NCI-H1930 (cell line): Measurements from ENCODE around the gene ACTG2.
"Not testable (repeated sequence)": the region's sequence is repeated elsewhere in the genome, so short reads cannot be mapped to it uniquely, and the experiment has no call there.

Source experiments
- DNase-seq, 2 experiments: peaks; one replicate each; lab custom pipeline; 2025; lab: John Stamatoyannopoulos, UW

ACTG2 gene

GRCh38 chr2:73893764-73894474 lies 1.1 kb downstream of the ACTG2 start:
- DNase-seq = no peak

- DNase-seq = no peak
Observed at GRCh38 chr2:73894475-73894850, 1.7 kb downstream of the ACTG2 start.

DNA sequence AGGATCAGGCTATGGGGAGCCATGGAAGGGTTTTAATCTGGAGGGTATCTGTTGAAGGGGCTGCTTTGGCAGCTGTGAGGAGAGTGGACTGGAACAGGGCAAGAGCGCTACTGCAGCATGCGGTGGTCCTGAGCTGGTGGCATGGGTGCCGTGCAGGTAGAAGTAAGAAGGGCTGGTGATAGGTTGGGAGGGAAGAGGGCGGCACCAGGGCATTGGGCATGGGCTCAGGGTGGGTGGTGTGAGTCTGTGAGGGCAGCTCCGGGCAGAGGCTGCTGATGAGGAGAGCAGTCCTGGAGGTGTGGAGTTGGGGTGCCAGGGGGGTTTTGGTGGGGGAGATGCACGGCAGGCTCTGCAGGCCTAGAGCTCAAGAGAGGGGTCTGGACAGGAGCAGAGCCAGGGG lies 2.1 kb downstream of the ACTG2 start:
- DNase-seq = no peak

- no peak for DNase-seq
Observed at GRCh38 chr2:73895473-73895872, 2.7 kb downstream of the ACTG2 start.

DNA sequence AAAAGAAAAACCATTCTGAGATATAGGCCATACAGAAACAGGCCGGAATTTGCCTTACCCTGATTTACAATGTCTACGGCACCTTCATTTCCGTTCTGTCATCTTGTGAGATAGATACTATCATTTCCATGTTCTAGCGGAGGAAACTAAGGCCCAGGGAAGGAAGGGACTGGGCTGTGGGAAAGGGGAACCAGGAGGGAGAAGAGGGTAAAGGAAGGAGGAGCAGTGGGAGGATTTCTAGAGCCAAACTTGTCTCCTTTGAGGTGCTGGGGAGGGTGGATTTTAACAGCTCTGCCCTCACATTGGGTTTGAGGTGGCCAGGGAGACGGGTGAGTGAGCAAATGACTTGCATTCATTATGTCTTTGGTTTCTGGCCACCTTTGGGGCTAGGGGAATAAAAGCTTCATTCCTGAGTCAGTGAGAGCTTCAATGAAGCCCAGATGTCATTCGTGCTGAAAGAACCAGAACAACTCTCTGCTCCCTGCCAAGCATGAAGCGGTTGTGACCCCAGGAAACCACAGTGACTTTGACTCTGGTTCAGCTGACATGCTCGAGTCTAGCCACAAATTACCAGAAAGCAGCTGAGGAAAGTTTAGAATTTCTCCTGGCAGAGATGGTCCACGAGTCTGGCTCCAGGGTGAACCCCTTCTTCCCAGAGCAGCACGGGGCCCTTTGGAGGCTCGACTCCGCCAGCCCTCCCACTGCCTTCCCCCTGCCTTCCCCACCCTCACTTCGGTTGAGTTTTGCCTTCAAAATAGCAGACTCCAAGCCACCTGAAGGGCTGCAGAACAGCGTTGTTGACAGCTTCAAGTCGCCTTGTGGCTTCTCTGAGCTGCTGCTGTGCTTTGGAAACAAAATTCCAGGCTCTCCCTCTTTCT lies 3.8 kb downstream of the ACTG2 start:
- no peak for DNase-seq

GRCh38 chr2:73897240-73897583 lies 4.4 kb downstream of the ACTG2 start:
- DNase-seq = no peak

DNA sequence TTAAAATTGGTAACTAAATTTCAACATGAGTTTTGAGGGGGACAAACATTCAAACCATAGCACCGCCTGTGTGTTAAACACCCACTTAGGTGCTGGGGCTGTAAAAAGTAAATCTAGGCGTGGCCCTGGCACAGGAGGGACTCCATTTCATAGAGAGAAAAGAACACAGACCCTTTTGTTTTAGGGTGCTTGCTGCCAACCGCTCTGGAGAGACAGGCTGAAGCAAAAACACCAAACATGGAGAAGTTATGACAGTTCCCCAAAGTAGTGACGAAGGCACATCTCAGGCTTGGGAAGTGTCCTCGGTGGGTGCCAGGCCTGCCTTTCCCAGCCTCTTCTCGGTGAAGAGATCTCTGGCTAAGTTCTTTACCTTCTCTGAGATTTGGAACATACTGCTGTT lies 5.1 kb downstream of the ACTG2 start:
- no peak for DNase-seq

DNA sequence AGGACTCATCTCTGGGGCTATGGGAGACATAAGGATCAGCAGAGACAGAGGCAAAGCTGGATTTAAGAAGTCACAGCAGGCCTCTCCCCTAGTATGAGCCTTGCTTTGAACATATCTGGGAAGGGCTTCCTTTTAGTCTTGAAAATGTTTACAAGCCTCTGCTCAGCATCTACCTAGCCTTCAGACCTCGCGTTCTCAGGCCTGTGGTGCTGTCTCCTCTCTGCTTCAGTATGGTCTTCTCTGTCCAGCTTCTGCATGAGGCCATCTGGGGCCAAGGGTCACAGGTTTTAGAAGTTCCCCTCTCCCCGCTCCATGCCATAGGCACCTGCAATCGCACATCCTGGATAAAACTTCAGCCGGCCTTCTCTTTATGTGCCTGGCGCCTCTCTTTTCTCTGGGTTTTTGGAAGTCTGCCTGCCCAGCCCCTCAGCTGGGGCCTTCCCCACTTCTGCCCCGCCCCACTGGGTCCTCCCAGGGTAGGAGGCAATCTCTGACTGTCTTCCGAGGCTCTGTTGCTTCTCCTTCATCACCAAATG lies 7.1 kb downstream of the ACTG2 start:
- no peak for DNase-seq

DNA sequence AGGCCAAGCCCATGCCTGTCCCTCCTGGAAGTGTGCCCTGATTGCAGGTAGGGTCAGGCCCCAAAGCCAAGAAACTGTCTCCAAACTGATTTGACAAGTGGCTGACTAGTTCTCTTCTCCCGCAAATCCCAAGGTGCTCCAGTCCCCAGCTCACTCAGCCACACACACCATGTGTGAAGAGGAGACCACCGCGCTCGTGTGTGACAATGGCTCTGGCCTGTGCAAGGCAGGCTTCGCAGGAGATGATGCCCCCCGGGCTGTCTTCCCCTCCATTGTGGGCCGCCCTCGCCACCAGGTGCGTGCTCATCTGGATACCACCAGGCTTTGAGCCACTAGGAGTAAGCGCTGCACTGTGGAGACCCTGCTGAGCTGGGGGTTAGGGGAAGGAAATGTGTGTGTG lies 8.3 kb downstream of the ACTG2 start:
- DNase-seq = no peak

DNA sequence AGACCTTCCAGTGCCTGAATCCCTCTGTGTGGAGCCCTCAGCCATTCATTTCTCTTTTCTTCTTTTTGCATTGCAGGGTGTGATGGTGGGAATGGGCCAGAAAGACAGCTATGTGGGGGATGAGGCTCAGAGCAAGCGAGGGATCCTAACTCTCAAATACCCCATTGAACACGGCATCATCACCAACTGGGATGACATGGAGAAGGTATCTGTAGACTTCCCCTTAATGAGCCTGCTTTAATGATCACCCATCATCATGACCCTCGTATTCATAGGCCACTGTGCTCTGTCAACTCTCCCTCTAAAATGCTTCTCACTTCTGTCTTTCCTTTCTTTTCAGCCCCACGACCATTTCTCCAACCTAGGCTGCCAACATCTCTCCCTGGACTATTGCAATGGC lies 9.5 kb downstream of the ACTG2 start:
- no peak for DNase-seq

- DNase-seq = no peak
Observed at GRCh38 chr2:73903313-73903712, 10.5 kb downstream of the ACTG2 start.

- not testable (repeated sequence) for DNase-seq
Observed at GRCh38 chr2:73903949-73904613, 11.3 kb downstream of the ACTG2 start.

DNA sequence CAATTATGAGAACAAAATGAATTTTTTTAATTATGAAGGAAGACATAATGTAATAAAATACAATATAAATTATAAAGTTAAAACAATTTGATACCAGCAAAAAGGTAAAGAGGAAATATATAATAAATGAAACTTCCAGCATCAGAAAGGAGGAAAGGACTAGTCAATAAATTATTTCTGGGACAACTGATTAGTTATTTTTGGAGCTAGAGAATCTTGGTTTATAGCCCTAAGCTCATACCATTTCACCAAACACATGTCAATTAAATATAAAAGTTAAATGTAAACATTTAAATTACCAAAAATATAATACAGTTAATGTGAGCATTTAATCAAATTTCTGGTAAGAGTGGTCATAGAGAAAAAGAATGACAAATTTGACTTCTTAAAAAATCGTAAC lies 12.1 kb downstream of the ACTG2 start:
- no peak for DNase-seq

DNA sequence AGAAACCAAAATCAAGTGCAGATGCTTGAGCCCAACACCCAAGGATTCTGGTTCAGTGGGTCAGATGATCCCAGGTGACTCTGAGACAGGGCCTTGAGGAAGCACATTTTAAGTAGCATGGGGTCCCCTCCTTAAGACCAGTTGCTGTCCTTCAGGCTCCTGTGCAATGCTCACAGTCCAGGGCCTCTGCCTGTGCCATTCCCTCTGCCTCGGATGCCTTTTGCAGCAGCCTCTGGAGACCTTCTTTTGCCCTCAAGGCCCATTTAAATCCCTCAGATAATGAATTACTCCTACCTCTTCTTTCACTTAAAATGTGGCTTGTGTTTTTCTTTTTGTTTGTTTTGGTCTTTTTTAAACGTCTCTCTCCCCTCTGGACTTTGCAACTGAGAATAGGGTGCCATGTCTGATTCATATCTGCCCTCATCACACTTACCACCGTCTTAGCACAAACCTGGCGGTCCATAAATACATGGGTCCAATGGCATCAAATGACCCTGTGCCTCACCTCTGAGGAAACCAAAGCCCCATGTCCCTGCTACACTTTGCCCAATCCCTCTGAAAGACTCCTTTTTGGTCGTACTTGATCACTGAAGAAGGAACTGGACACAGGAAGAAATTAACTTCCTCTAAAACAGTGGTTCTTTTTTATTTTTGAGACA lies 14.2 kb downstream of the ACTG2 start:
- DNase-seq = no peak

- DNase-seq = peak; percentile 81 to 85
Observed at GRCh38 chr2:73907840-73908452, 15.1 kb downstream of the ACTG2 start.

GRCh38 chr2:73908689-73909652 lies 16.2 kb downstream of the ACTG2 start:
- DNase-seq = no peak

DNA sequence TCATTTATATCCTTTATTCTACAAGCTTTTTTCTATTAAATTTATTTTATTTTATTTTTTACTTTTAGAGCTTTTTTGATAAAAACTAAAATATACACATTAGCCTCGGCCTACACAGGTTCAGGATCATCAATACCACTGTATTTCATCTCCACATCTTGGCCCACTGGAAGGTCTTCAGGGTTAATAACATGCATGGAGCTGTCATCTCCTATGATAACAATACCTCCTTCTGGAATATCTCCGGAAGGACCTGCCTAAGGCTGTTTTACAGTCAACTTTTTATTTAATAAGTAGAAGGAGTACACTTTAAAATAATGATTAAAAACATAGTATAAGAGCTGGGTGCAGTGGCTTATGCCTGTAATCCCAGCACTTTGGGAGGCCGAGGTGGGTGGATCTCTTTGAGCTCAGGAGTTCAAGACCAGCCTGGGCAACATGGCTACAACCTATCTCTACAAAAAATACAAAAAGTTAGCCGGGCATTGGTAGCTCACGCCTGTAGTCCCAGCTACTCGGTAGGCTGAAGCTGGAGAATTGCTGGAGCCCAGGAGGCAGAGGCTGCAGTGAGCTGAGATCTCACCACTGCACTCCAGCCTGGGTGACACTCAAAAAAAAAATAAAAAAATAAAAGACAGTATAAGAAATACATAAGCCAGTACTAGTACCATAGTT lies 18.2 kb downstream of the ACTG2 start:
- no peak for DNase-seq

- no peak for DNase-seq
Observed at GRCh38 chr2:73911548-73912208, 18.9 kb downstream of the ACTG2 start.

DNA sequence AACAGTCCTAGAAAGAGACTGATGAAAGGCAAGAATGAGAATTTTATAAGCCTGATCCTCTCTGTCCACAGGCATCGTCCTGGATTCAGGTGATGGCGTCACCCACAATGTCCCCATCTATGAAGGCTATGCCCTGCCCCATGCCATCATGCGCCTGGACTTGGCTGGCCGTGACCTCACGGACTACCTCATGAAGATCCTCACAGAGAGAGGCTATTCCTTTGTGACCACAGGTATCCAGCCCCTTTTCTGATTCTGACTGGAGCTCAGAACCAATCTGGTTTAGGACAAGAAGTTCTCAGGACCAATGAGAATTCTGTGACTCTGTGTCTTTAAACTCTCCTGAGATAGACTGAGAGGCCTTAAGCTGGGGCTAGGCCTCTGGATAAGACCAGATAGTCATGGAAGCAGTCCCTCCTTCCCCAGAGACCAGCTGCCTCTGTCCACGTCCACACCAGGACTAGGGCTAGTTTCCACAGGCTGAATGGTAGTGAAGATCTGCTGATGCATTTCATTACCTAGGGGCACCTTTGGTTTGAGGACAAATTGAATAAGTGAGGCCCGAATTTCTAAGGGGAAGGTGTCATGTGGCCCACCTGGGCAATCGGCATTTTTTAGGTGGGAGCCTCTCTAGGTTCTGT lies 20.7 kb downstream of the ACTG2 start:
- no peak for DNase-seq
